Uterus (tissue), 4 donors: ENCODE measurements around the gene CLSTN2. TPM values are rescaled to one million over a fixed set of nuclear protein-coding genes. Genes with fewer than 3 reads are reported as not detected.

Experiments
- DNase-seq, 2 donors: peaks; one replicate each; pipeline ENCODE4 v3.0.0-alpha.2; 2019 to 2020
- H3K27ac ChIP-seq, 2 donors: fragments of 200-600 bp; sonication (generic); 1 replicate in 1 of 2; 2 replicates in 1 of 2; pipeline ENCODE4 v1.5.1; 2016 to 2018
- H3K27me3 ChIP-seq, 2 donors: fragments of 200-600 bp; sonication (generic); one replicate each; pipeline ENCODE4 v1.5.1; 2018 to 2019; ENCODE audit warnings: control low read depth in 1 of 2
- H3K36me3 ChIP-seq, 2 donors: fragments of 200-600 bp; sonication (generic); one replicate each; pipeline ENCODE4 v1.5.1; 2019; ENCODE audit warnings: control low read depth in 1 of 2
- H3K4me1 ChIP-seq, 2 donors: fragments of 200-600 bp; sonication (generic); one replicate each; pipeline ENCODE4 v1.5.1; 2018 to 2019; ENCODE audit warnings: control low read depth in 1 of 2
- H3K4me3 ChIP-seq, 2 donors: fragments of 200-600 bp; sonication (generic); 1 replicate in 1 of 2; 2 replicates in 1 of 2; pipeline ENCODE4 v1.5.1; 2018 to 2019; ENCODE audit warnings: mild to moderate bottlenecking in 1 of 2
- H3K9me3 ChIP-seq, 2 donors: fragments of 200-600 bp; sonication (generic); one replicate each; pipeline ENCODE4 v1.5.1; 2019; ENCODE audit warnings: control low read depth in 1 of 2
- CTCF ChIP-seq, 4 experiments: fragments of 200-600 bp in 2 of 4; fragments of 450-650 bp in 2 of 4; sonication (generic) in 2 of 4; IDR thresholded peaks; one replicate each; pipeline ENCODE4 v1.5.1; 2016 to 2019; ENCODE audit warnings: antibody characterized with exemption in 4 of 4, mild to moderate bottlenecking in 2 of 4, moderate library complexity in 1 of 4
- POLR2A ChIP-seq, 2 donors: fragments of 450-650 bp; IDR thresholded peaks; one replicate each; pipeline ENCODE4 v1.6.1; 2016; ENCODE audit warnings: antibody characterized with exemption in 2 of 2, mild to moderate bottlenecking in 1 of 2, moderate library complexity in 1 of 2
- intact Hi-C: fragments of 100-400 bp; cut with DNase I; formaldehyde crosslinking; loops from one replicate; pipeline ENCODE4 v1.15.1; 2023; ENCODE audit warnings: low total_unique reads
- total RNA-seq, 4 donors: library from RNA; depleted of rRNA in 3 of 4; stranded (reverse); fragments of >200 nt in 3 of 4; gene quantifications; one replicate each; pipeline versions ENCODE4 v1.1.0 to v1.2.4, GENCODE V29; 2014 to 2023
- donor health status: DM: yes; HTN: yes; CAD: no.

CLSTN2 gene
- total RNA-seq, 4 donors from 2014 or later: 4.7 to 32.2 (median 19.2) TPM

DNA sequence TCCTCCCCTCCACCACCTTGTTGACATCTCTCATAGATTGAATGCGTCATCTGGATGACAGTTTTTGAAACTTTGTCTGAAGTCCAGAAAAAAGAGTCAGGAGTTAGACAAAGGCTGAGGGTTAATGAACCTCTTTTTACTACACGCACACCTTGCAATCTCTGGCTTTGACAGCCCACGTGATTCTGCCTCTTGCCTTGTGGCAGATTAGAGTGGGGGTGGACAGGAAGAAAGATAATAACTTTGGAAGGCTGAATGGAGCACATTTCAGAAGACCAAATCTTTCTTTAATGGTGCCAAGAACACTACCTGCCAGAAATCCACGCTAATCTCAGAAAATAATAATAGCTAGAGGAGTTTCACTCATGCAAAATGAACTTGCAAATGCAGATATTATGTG lies 415.0 kb downstream of the CLSTN2 start:
- no peak overlapping the region for H3K27ac ChIP-seq
- H3K4me1 ChIP-seq: no peaks in the 10 kb centered on the region
- intact Hi-C loops: no loop called here
- H3K9me3 ChIP-seq: no peaks in the 10 kb centered on the region
- H3K4me3 ChIP-seq: no peak overlapping the region
- no peaks in the 10 kb centered on the region for H3K36me3 ChIP-seq
- no peaks in the 10 kb centered on the region for H3K27me3 ChIP-seq
- TF ChIP-seq CTCF (IDR thresholded peaks at IDR 0.05) (no peak), POLR2A (IDR thresholded peaks at IDR 0.05) (no peak)
- no peak for DNase-seq

DNA sequence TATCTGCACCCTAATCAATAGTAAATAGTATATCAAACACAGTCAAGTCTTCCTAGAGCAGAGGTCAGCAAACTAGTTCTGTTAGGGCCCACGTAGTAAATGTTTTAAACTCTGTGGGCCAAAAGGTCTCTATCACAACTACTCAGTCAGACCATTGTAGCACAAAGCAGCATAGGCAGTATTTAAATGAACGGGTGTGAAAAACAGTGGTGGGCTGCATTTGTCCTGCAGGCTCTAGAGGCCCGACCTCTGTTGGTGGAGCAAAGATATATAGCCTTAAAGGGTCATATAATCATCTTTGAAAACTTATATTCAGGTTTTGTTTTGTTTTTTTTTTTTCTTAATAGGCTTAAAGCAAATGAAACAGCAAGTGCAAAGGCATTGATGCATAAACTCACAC lies 416.5 kb downstream of the CLSTN2 start:
- Histone ChIP-seq H3K27me3 (no peaks in the 10 kb centered on the region), H3K4me3 (no peak overlapping the region), H3K36me3 (no peaks in the 10 kb centered on the region), H3K4me1 (no peaks in the 10 kb centered on the region), H3K27ac (no peak overlapping the region), H3K9me3 (no peaks in the 10 kb centered on the region)
- intact Hi-C loops: no loop called here
- TF ChIP-seq POLR2A (IDR thresholded peaks at IDR 0.05) (no peak), CTCF (IDR thresholded peaks at IDR 0.05) (no peak)
- no peak for DNase-seq

- Histone ChIP-seq H3K9me3 (no peaks in the 10 kb centered on the region), H3K4me1 (no peaks in the 10 kb centered on the region), H3K27ac (no peak overlapping the region), H3K36me3 (no peaks in the 10 kb centered on the region), H3K27me3 (no peaks in the 10 kb centered on the region), H3K4me3 (no peak overlapping the region)
- DNase-seq: no peak
- TF ChIP-seq CTCF (IDR thresholded peaks at IDR 0.05): no peak
- TF ChIP-seq POLR2A (IDR thresholded peaks at IDR 0.05): no peak
- intact Hi-C loops: no loop called here
Observed at GRCh38 chr3:140355481-140355880, 420.5 kb downstream of the CLSTN2 start.

GRCh38 chr3:140358686-140359085 lies 423.7 kb downstream of the CLSTN2 start:
- H3K4me3 ChIP-seq: no peak overlapping the region
- no peaks in the 10 kb centered on the region for H3K9me3 ChIP-seq
- intact Hi-C loops: no loop called here
- no peaks in the 10 kb centered on the region for H3K27me3 ChIP-seq
- TF ChIP-seq CTCF (IDR thresholded peaks at IDR 0.05) (no peak), POLR2A (IDR thresholded peaks at IDR 0.05) (no peak)
- H3K36me3 ChIP-seq: no peaks in the 10 kb centered on the region
- no peak for DNase-seq
- H3K4me1 ChIP-seq: no peaks in the 10 kb centered on the region
- no peak overlapping the region for H3K27ac ChIP-seq

DNA sequence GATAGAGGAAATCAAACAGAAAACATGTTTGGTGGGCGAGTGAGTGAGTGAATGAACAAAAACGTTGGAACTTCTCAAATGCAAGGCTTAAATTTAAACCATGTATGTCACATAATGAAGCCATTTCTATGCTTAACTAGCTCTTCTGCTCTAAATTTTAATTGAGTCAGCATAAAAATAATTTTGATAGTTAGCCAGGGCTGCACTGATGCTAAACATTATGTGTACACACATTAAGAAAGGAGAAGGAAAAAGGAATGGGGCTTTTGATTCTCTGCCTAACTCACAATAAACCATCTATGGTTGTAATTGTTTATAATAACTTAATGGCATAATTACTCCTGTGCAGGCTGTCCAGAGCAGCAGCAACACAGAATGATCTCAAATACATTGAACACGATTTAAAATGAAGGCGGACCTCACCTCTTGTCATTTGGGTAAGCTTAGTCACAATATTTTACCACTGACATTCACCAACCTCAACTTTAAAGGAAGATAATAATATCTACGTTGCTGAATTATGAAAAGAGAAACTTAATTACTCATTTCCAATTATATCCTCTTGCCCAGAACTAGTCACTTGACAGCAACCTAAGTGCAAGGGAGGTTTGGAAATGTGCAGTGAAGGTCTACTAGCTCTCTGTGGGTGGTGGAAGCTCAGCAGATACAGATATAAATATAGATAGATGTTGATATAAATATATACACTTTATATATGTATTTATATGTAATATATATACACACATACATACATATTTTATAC lies 424.4 kb downstream of the CLSTN2 start:
- Histone ChIP-seq H3K27me3 (no peaks in the 10 kb centered on the region), H3K9me3 (no peaks in the 10 kb centered on the region), H3K27ac (no peak overlapping the region), H3K4me1 (no peaks in the 10 kb centered on the region), H3K36me3 (no peaks in the 10 kb centered on the region), H3K4me3 (no peak overlapping the region)
- intact Hi-C loops: no loop called here
- DNase-seq: no peak
- TF ChIP-seq POLR2A (IDR thresholded peaks at IDR 0.05) (no peak), CTCF (IDR thresholded peaks at IDR 0.05) (no peak)
